Prostate gland (tissue), 2 donors: ENCODE data around the gene OPRD1.

Source experiments
- CTCF ChIP-seq, 4 experiments: fragments of 200-600 bp in 2 of 4; fragments of 450-650 bp in 2 of 4; sonication (generic) in 2 of 4; IDR thresholded peaks; 1 replicate in 3 of 4; 2 replicates in 1 of 4; pipeline ENCODE4 v1.5.1; 2016 to 2019; ENCODE audit warnings: antibody characterized with exemption in 4 of 4, mild to moderate bottlenecking in 2 of 4, moderate library complexity in 2 of 4
- POLR2A ChIP-seq: fragments of 450-650 bp; IDR thresholded peaks from one replicate; pipeline ENCODE4 v1.6.1; 2016; ENCODE audit warnings: antibody characterized with exemption, mild to moderate bottlenecking
- POLR2AphosphoS5 ChIP-seq: sonication (generic); formaldehyde crosslinking; IDR thresholded peaks from one replicate; pipeline ENCODE4 v1.6.1; 2017; ENCODE audit warnings: antibody characterized with exemption

- TF ChIP-seq CTCF (IDR thresholded peaks at IDR 0.05) (no peak), POLR2A (no peak), POLR2AphosphoS5 (no peak)
Observed at GRCh38 chr1:28887419-28887834, 75.5 kb downstream of the OPRD1 start.
